NB4 (cell line): ENCODE results near the gene TMED1.

ENCODE experiments used
- MYC ChIP-seq: IDR thresholded peaks from 2 replicates; pipeline ENCODE4 v1.6.1; 2011; ENCODE audit warnings: low read depth, low read length
- POLR2A ChIP-seq: IDR thresholded peaks from 2 replicates; pipeline ENCODE4 v1.6.1; 2011; ENCODE audit warnings: mild to moderate bottlenecking; ENCODE audit not compliant: insufficient read length; ENCODE audit errors: extremely low read depth
- TF ChIP-seq, protein P1 (sequence below): IDR thresholded peaks from one replicate; pipeline ENCODE4 v1.5.1; 2012; ENCODE audit warnings: low read depth, low read length

DNA sequence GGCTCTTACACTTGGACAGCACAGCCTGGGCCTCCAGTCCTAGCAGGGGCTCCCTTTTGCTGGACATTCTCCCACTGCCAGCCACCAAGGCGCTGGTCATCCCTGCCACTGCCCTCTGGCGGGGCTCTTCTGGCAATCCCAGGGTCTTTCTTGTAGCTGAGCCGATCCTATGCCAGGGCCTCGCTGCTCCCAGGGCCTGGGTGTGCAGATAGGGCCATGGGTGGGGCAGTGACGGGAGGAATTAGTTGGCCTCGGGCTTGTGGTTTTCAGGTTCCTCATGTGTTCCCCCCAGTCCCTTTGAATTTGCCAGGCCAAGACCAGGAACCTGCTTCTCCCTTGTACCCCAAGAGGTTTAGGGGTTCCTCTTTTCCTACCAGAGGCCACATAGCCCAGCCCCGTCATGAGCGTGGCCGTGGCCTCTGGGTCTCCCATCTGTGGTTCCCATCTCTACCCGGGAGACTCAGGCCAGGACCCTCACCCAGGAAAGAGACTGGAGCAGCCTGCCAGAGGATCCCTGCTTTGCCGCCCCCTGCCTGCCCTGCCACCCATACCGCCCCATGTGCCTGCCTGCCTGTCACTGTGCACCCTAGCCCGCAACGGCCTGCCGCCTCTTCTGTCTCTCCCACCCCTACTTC is 26.2 kb downstream of the TMED1 start:
- TF ChIP-seq, protein P1, sequence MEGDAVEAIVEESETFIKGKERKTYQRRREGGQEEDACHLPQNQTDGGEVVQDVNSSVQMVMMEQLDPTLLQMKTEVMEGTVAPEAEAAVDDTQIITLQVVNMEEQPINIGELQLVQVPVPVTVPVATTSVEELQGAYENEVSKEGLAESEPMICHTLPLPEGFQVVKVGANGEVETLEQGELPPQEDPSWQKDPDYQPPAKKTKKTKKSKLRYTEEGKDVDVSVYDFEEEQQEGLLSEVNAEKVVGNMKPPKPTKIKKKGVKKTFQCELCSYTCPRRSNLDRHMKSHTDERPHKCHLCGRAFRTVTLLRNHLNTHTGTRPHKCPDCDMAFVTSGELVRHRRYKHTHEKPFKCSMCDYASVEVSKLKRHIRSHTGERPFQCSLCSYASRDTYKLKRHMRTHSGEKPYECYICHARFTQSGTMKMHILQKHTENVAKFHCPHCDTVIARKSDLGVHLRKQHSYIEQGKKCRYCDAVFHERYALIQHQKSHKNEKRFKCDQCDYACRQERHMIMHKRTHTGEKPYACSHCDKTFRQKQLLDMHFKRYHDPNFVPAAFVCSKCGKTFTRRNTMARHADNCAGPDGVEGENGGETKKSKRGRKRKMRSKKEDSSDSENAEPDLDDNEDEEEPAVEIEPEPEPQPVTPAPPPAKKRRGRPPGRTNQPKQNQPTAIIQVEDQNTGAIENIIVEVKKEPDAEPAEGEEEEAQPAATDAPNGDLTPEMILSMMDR: no peak
- TF ChIP-seq POLR2A (no peak), MYC (no peak)
